Mesenchymal stem cell (in vitro differentiated cells and primary cell): ENCODE results near the gene NOL4L.
A peak's percentile ranks its signal among the peaks of the same experiment; 100 is the strongest.

Experiments
- DNase-seq: peaks from one replicate; pipeline ENCODE4 v3.0.0-alpha.2; 2013
- H2AFZ ChIP-seq: one replicate; pipeline ENCODE4 v1.6.1; 2013; ENCODE audit warnings: low read depth, mild to moderate bottlenecking, control low read depth, inconsistent platforms, low read length, moderate library complexity
- H2AK5ac ChIP-seq: 2 replicates; pipeline ENCODE4 v1.6.1; 2013; ENCODE audit warnings: low read length, moderate library complexity, mild to moderate bottlenecking, inconsistent platforms; ENCODE audit not compliant: severe bottlenecking
- H2BK120ac ChIP-seq: one replicate; pipeline ENCODE4 v1.6.1; 2013; ENCODE audit warnings: low read depth, mild to moderate bottlenecking, inconsistent platforms, low read length, moderate library complexity
- H2BK12ac ChIP-seq, 2 experiments: one replicate each; pipeline ENCODE4 v1.6.1; 2013; ENCODE audit warnings: inconsistent platforms in 2 of 2, low read length in 2 of 2, mild to moderate bottlenecking in 2 of 2, moderate library complexity in 2 of 2, control low read depth in 1 of 2
- H2BK15ac ChIP-seq: one replicate; pipeline ENCODE4 v1.6.1; 2013; ENCODE audit warnings: mild to moderate bottlenecking, low read depth, inconsistent platforms; ENCODE audit not compliant: poor library complexity, severe bottlenecking
- H2BK5ac ChIP-seq: 2 replicates; pipeline ENCODE4 v1.6.1; 2013; ENCODE audit warnings: low read depth, mild to moderate bottlenecking, low read length, control low read depth, inconsistent platforms; ENCODE audit not compliant: poor library complexity, severe bottlenecking
- H3K14ac ChIP-seq, 2 experiments: one replicate each; pipeline ENCODE4 v1.6.1; 2013; ENCODE audit warnings: inconsistent platforms in 2 of 2, low read length in 2 of 2, control low read depth in 1 of 2, mild to moderate bottlenecking in 1 of 2, moderate library complexity in 1 of 2
- H3K18ac ChIP-seq, 2 experiments: one replicate each; pipeline ENCODE4 v1.6.1; 2013; ENCODE audit warnings: inconsistent platforms in 2 of 2, low read length in 2 of 2, control low read depth in 1 of 2, low read depth in 1 of 2, mild to moderate bottlenecking in 1 of 2
- H3K23ac ChIP-seq, 2 experiments: one replicate each; pipeline ENCODE4 v1.6.1; 2013; ENCODE audit warnings: inconsistent platforms in 2 of 2, low read length in 2 of 2, mild to moderate bottlenecking in 2 of 2, moderate library complexity in 2 of 2, control low read depth in 1 of 2
- H3K27ac ChIP-seq: 2 replicates; pipeline ENCODE4 v1.5.1; 2013; ENCODE audit warnings: mild to moderate bottlenecking, moderate library complexity, low read length, control low read depth, inconsistent platforms; ENCODE audit not compliant: poor library complexity, severe bottlenecking
- H3K27me3 ChIP-seq, 2 experiments: 2 replicates each; pipeline versions ENCODE4 v1.6.1 to v1.7.0; 2013; ENCODE audit warnings: low read length in 2 of 2, mild to moderate bottlenecking in 2 of 2, moderate library complexity in 2 of 2, control low read depth in 1 of 2, inconsistent platforms in 1 of 2; ENCODE audit not compliant: control insufficient read depth in 1 of 2, insufficient read depth in 1 of 2
- H3K36me3 ChIP-seq, 2 experiments: 2 replicates each; pipeline versions ENCODE4 v1.6.1 to v1.7.0; 2013; ENCODE audit warnings: low read length in 2 of 2, control low read depth in 1 of 2, inconsistent platforms in 1 of 2, low read depth in 1 of 2, mild to moderate bottlenecking in 1 of 2; ENCODE audit not compliant: insufficient read depth in 2 of 2, control insufficient read depth in 1 of 2
- H3K4ac ChIP-seq, 2 experiments: one replicate each; pipeline ENCODE4 v1.6.1; 2013; ENCODE audit warnings: inconsistent platforms in 2 of 2, low read length in 2 of 2, mild to moderate bottlenecking in 2 of 2, moderate library complexity in 2 of 2, control low read depth in 1 of 2, low read depth in 1 of 2
- H3K4me1 ChIP-seq: 2 replicates; pipeline ENCODE4 v1.6.1; 2013; ENCODE audit warnings: low read depth, low read length, control low read depth; ENCODE audit not compliant: control insufficient read depth, insufficient read depth
- H3K4me2 ChIP-seq: 2 replicates; pipeline ENCODE4 v1.6.1; 2013; ENCODE audit warnings: low read length, mild to moderate bottlenecking, inconsistent platforms; ENCODE audit not compliant: poor library complexity, severe bottlenecking
- H3K4me3 ChIP-seq, 2 experiments: 2 replicates each; pipeline versions ENCODE4 v1.5.1 to v1.7.0; 2013; ENCODE audit warnings: low read length in 2 of 2, mild to moderate bottlenecking in 2 of 2, control low read depth in 1 of 2, low read depth in 1 of 2; ENCODE audit not compliant: insufficient read depth in 1 of 2
- H3K79me1 ChIP-seq: replicated peaks from 2 replicates; pipeline ENCODE4 v1.6.1; 2013; ENCODE audit warnings: mild to moderate bottlenecking, control low read depth, low read length, inconsistent platforms; ENCODE audit not compliant: poor library complexity, severe bottlenecking
- H3K9ac ChIP-seq: 2 replicates; pipeline ENCODE4 v1.7.0; 2013; ENCODE audit warnings: mild to moderate bottlenecking, low read length, moderate library complexity
- H3K9me3 ChIP-seq: 2 replicates; pipeline ENCODE4 v1.7.0; 2013; ENCODE audit warnings: mild to moderate bottlenecking, low read length; ENCODE audit not compliant: control insufficient read depth
- H4K8ac ChIP-seq: one replicate; pipeline ENCODE4 v1.6.1; 2013; ENCODE audit warnings: inconsistent platforms, mild to moderate bottlenecking, low read length, moderate library complexity
- H4K91ac ChIP-seq: one replicate; pipeline ENCODE4 v1.6.1; 2013; ENCODE audit warnings: mild to moderate bottlenecking, low read length, inconsistent platforms
- WGBS: methylation state at CpG from one replicate; pipeline ENCODE4 v1.1.7; 2013; ENCODE audit warnings: mixed read lengths; 5-methylcytosine and 5-hydroxymethylcytosine counted together

The NOL4L gene

DNA sequence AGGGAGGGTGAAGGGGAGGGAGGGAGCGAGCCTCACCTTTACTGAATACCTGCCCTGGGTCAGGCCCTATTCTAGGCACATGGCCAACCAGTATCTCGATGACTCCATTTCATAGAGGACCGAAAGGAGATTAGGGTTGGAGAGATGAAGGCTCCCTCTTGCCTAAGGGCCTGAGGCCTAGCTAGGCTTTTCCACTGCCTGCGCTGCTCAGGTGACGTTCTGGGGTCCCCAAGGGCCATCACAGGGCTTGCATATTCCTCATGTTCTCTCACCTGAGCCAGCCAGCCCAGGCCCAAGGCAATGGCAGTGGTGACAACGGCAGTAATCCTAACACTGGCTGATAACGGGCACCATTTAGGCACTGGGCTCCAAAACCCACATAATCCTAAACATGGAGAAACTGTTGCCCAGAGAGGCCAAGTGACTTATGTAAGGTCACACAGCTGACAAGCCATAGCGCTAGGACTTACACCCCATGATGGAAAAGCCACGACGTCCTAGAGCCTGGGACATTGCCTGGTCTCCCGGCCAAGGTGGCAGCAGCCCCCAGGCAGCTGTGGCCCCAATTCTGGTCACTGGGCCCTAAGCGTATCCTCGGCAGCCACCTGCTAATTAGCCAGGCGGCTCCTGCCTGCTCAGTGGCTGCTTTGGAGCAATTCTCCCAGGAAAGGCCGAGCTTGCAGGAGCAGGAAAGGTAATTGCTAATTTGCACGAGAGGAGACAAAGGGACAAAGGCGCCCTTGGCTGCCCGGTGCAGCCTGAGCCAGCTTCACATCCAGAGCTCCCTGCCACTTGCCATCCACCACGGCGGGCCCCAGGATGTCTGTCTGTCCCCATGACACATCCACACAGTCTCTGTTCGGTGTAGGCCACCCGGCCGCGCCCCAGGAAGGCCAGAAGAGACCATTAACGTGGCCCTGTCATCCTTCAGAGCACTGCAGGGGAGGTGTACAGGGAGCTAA, 21.5 kb downstream of the NOL4L start:
- Histone ChIP-seq H2AFZ (no peak overlapping the region), H3K9ac (no peak overlapping the region), H2BK15ac (no peak overlapping the region), H3K4me1 (peaks cover 25% of the 10 kb centered on the region), H2BK5ac (no peak overlapping the region), H2BK120ac (no peak overlapping the region), H3K4me2 (no peak overlapping the region), H2BK12ac (peak overlapping the region; percentile 45 to 55), H2AK5ac (no peak overlapping the region), H4K91ac (peak overlapping the region; percentile 61), H3K14ac (peak overlapping the region in 1 of 2 experiments; percentile 31), H3K27ac (no peak overlapping the region), H3K4ac (peak overlapping the region in 1 of 2 experiments; percentile 17), H3K27me3 (peaks cover 0 to 2% of the 10 kb centered on the region in 2 experiments), H3K18ac (peak overlapping the region in 1 of 2 experiments; percentile 46), H4K8ac (peak overlapping the region; percentile 22), H3K36me3 (peaks cover 0 to 3% of the 10 kb centered on the region in 2 experiments), H3K79me1 (no peaks in the 10 kb centered on the region), H3K23ac (no peak overlapping the region), H3K4me3 (no peak overlapping the region), H3K9me3 (no peaks in the 10 kb centered on the region)
- DNase-seq = no peak
- 84% methylated on average over 24 of the region's 25 CpGs for WGBS

DNA sequence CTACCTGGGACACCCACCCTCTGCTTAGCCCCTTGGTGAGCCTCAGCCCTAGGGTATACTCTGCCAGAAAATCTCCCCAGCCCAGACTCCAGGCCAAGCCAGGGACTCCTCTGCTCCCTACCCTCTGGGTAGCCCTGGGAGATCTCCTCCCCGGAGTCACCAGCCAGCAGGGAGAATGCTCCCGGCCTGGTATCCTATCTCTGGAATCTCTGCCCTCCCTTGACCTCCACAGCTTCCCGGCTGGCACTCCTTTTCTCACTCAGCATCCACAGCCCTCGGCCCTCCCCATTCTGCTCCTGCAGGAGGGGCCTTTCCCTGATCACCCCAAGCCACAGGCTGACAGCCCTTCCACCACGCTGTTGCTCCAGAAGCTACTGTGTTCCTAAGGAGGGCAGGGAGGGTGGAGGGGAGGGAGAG, 22.6 kb downstream of the NOL4L start:
- Histone ChIP-seq H3K9ac (no peak overlapping the region), H2AK5ac (no peak overlapping the region), H4K8ac (no peak overlapping the region), H3K18ac (peak overlapping the region in 1 of 2 experiments; percentile 37), H2BK5ac (no peak overlapping the region), H2BK12ac (peak overlapping the region in 1 of 2 experiments; percentile 55), H3K4me3 (no peak overlapping the region), H3K79me1 (no peaks in the 10 kb centered on the region), H3K36me3 (peaks cover 0 to 3% of the 10 kb centered on the region in 2 experiments), H3K27ac (no peak overlapping the region), H3K4me1 (peaks cover 27% of the 10 kb centered on the region), H3K27me3 (no peaks in the 10 kb centered on the region), H2BK120ac (no peak overlapping the region), H3K14ac (no peak overlapping the region), H4K91ac (no peak overlapping the region), H2AFZ (no peak overlapping the region), H3K9me3 (no peaks in the 10 kb centered on the region), H2BK15ac (peak overlapping the region; percentile 45), H3K23ac (no peak overlapping the region), H3K4me2 (no peak overlapping the region), H3K4ac (no peak overlapping the region)
- 32% methylated on average over 3 of the region's 5 CpGs for WGBS
- DNase-seq = no peak

DNA sequence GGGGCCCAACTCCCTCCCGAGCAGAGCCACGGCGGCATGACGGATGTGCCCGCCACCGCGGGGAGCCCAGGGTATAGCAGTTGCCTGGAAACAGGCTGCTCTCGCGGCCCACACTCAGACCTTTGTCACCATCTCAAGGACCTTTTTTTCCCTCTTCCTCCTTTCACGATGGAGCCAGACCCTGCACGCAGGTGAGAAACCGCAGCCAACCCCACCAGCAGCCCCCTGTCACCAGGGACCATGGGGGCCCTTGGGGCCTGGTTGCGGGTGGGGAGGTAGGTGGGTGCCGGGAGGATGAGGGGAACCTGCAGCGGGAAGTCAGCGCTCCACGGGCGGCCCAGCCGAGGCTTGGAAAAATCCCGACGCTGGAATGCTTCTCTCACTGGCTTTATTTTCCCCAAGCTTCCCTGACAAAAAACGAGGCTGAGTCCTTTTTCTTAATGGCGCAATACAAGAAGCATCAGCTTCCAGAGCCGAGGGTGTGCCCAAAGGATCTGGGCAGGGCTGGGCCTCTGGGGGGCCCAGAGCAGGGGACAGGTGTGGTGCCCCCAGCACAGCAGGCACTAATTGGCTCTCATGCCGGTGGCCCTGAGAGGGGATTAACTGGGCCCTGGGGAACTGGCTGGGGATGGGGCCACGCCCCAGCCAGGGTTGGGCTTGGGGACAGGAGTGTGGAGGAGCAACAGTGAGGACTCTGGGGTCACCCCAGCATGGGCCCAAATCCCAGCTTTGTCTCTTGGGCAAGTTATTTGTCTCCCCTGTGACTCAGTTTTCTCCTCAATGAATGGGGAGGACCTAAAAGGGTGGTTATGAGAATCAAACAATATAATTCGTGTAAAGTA, 23.9 kb downstream of the NOL4L start:
- Histone ChIP-seq H2BK120ac (no peak overlapping the region), H3K27ac (no peak overlapping the region), H3K27me3 (peaks cover 0 to 11% of the 10 kb centered on the region in 2 experiments), H3K9me3 (no peaks in the 10 kb centered on the region), H3K4ac (peak overlapping the region in 1 of 2 experiments; percentile 45), H3K4me3 (no peak overlapping the region), H3K23ac (no peak overlapping the region), H4K91ac (peak overlapping the region; percentile 37), H3K79me1 (no peaks in the 10 kb centered on the region), H2BK5ac (no peak overlapping the region), H2AK5ac (no peak overlapping the region), H3K36me3 (peaks cover 0 to 3% of the 10 kb centered on the region in 2 experiments), H3K18ac (peak overlapping the region; percentile 16 to 61), H3K9ac (peak overlapping the region; percentile 29), H3K4me1 (peaks cover 26% of the 10 kb centered on the region), H2AFZ (no peak overlapping the region), H3K4me2 (peak overlapping the region; percentile 45), H2BK12ac (peak overlapping the region in 1 of 2 experiments; percentile 76), H4K8ac (peak overlapping the region; percentile 32), H2BK15ac (peak overlapping the region; percentile 75), H3K14ac (peak overlapping the region in 1 of 2 experiments; percentile 64)
- WGBS = 48% methylated on average over 17 of the region's 27 CpGs
- peak; percentile 30 for DNase-seq
